SU-DHL-6 (cell line): ENCODE measurements around the gene MYOM3.

Source experiments
- EZH2phosphoT487 ChIP-seq: fragments of 200-600 bp; sonication (generic), shearing (Covaris generic); conservative IDR thresholded peaks from 2 replicates; pipeline ENCODE4 v1.6.1; 2018; ENCODE audit warnings: mild to moderate bottlenecking, antibody characterized with exemption, low read length, moderate library complexity, mixed read lengths
- TF ChIP-seq, protein P1 (sequence below): fragments of 200-600 bp; sonication (generic); IDR thresholded peaks from one replicate; pipeline ENCODE4 v1.5.1; 2017; ENCODE audit warnings: antibody characterized with exemption, mild to moderate bottlenecking, low read length, moderate library complexity; ENCODE audit not compliant: insufficient read depth, poor library complexity, severe bottlenecking

DNA sequence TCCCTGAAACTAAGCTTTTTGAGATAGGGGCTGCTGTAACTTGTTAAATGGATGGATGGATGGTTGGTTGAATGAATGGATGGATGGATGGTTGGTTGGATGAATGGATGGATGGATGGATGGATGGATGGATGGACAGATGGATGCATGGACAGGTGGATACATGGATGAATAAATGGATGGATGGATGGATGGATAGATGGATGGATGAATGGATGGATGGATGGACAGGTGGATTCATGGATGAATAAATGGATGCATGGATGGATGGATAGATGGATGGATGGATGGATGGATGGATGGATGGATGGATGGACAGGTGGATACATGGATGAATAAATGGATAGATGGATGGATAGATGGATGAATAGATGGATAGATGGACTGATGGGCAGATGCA lies 26.9 kb downstream of the MYOM3 start:
- TF ChIP-seq, protein P1, sequence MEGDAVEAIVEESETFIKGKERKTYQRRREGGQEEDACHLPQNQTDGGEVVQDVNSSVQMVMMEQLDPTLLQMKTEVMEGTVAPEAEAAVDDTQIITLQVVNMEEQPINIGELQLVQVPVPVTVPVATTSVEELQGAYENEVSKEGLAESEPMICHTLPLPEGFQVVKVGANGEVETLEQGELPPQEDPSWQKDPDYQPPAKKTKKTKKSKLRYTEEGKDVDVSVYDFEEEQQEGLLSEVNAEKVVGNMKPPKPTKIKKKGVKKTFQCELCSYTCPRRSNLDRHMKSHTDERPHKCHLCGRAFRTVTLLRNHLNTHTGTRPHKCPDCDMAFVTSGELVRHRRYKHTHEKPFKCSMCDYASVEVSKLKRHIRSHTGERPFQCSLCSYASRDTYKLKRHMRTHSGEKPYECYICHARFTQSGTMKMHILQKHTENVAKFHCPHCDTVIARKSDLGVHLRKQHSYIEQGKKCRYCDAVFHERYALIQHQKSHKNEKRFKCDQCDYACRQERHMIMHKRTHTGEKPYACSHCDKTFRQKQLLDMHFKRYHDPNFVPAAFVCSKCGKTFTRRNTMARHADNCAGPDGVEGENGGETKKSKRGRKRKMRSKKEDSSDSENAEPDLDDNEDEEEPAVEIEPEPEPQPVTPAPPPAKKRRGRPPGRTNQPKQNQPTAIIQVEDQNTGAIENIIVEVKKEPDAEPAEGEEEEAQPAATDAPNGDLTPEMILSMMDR: no peak
- no peak for TF ChIP-seq EZH2phosphoT487
